ENCODE results near the gene ALPG.
"Not testable (repeated sequence)": the region's sequence is repeated elsewhere in the genome, so short reads cannot be mapped to it uniquely, and the experiment has no call there.

Gene ALPG

DNA sequence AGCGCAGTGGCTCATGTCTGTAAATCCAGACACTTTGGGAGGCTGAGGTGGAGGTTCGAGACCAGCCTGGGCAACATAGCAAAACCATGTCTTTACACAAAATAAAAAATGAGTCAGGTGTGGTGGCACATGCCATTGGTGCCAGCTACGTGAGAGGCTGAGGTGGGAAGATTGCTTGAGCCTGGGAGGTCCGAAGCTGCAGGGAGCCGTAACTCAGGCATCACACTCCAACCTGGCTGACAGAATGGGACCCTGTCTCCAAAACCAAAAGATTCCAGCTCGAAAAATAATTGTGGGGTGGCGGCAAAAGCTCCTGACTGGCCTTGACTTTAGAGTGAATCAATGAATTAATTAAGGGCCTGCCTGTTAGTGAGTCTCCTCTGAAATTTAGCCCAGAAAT is 29.3 kb upstream of the ALPG start:
- no peak for DNase-seq (ENCODE audit: low read depth)

DNA sequence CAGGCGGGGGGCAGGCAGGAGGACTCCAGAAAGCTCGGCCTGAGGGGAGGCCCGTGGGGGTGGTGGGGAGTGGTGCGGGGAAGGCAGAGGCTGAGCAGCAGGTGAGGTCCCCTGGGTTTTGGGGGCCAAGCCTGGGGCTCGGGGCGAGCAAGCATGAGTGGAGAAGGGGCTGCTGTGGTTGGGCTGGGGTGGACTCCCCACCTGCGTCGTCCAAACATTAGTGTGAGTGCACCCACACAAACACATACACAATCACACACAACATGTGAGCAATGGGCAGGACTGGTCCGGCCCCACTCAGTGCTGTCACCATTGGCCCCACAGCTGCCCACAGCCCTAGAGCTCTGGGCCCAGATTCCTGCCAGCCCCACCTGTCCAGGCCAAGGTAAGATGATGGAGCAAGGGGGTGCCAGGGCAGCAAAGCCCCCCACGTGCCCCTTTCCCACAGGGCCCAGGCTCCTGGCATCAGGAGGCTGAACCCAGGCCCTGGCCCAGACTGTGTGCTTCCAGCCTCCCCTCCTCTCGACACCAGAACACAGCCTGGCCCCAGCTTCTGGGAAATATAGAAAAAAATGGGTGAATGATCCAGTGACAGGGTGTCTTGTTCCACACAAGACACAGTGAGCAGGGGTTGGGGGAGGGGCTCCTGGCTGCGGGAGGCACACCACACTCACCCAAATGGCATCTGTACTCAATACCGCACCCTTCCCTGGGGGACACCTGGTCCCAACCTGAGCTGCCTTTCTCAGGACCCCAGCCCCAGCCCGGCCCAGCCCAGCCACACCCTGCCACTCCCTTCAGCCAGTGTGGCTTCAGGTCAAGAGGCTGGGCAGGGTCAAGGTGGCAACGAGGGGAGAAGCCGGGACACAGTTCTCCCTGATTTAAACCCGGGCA is 28.6 kb upstream of the ALPG start:
- DNase-seq (ENCODE audit: low read depth): no peak

DNA sequence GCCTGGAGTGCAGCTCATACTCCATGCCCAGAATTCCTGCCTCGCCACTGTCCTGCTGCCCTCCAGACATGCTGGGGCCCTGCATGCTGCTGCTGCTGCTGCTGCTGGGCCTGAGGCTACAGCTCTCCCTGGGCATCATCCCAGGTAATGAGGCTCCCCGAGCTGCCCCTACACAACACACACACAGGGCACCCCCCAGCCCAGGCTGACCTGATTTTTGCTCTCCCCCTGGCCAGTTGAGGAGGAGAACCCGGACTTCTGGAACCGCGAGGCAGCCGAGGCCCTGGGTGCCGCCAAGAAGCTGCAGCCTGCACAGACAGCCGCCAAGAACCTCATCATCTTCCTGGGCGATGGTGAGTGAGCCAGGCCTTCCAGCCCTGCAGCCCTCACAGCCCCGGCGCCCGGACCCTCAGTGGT is 27.9 kb upstream of the ALPG start, which contains the start of gene ALPP:
Gene ALPP (plus strand): TSS at position 17 of the 417 bp plus-strand sequence. CDS start 52 bp downstream, at position 69.
- DNase-seq (ENCODE audit: low read depth): not testable (repeated sequence)

DNA sequence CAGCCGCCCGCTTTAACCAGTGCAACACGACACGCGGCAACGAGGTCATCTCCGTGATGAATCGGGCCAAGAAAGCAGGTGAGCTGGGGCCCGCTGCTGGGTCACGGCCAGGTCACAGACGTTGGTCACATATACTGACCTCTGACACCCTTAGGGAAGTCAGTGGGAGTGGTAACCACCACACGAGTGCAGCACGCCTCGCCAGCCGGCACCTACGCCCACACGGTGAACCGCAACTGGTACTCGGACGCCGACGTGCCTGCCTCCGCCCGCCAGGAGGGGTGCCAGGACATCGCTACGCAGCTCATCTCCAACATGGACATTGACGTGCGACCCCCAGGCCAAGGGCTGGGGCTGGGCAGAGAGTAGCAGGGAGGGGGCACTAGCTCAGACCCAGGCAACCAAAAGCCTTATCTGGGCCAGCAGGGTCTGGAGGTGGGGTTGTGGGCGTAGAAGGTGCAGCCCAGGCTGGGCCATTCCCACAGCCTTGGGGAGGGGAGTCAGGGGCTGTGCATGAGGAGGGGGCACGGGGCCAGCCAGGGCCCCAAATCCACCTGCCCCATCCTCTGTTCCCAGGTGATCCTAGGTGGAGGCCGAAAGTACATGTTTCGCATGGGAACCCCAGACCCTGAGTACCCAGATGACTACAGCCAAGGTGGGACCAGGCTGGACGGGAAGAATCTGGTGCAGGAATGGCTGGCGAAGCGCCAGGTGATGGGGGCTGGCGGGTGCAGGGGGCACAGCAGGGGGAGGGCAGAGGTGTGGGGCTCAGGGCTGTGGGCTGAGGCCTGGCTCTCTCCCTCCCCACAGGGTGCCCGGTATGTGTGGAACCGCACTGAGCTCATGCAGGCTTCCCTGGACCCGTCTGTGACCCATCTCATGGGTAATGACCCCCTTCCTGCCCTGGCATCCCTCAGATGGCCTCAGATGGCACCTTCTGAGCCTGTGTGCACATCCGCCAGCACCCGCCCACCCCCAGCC is 26.7 kb upstream of the ALPG start:
- not testable (repeated sequence) for DNase-seq (ENCODE audit: low read depth)

DNA sequence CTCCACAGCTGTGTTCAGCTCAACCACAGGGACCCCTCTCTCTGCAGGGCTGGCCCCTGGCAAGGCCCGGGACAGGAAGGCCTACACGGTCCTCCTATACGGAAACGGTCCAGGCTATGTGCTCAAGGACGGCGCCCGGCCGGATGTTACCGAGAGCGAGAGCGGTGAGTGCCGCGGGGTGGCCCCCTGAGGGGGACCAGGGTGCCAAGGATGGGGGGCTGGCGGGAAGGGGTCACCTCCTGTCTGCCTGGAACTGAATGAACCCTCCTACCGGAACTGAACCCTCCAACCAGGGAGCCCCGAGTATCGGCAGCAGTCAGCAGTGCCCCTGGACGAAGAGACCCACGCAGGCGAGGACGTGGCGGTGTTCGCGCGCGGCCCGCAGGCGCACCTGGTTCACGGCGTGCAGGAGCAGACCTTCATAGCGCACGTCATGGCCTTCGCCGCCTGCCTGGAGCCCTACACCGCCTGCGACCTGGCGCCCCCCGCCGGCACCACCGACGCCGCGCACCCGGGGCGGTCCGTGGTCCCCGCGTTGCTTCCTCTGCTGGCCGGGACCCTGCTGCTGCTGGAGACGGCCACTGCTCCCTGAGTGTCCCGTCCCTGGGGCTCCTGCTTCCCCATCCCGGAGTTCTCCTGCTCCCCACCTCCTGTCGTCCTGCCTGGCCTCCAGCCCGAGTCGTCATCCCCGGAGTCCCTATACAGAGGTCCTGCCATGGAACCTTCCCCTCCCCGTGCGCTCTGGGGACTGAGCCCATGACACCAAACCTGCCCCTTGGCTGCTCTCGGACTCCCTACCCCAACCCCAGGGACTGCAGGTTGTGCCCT is 25.2 kb upstream of the ALPG start:
- DNase-seq (ENCODE audit: low read depth): not testable (repeated sequence)

DNA sequence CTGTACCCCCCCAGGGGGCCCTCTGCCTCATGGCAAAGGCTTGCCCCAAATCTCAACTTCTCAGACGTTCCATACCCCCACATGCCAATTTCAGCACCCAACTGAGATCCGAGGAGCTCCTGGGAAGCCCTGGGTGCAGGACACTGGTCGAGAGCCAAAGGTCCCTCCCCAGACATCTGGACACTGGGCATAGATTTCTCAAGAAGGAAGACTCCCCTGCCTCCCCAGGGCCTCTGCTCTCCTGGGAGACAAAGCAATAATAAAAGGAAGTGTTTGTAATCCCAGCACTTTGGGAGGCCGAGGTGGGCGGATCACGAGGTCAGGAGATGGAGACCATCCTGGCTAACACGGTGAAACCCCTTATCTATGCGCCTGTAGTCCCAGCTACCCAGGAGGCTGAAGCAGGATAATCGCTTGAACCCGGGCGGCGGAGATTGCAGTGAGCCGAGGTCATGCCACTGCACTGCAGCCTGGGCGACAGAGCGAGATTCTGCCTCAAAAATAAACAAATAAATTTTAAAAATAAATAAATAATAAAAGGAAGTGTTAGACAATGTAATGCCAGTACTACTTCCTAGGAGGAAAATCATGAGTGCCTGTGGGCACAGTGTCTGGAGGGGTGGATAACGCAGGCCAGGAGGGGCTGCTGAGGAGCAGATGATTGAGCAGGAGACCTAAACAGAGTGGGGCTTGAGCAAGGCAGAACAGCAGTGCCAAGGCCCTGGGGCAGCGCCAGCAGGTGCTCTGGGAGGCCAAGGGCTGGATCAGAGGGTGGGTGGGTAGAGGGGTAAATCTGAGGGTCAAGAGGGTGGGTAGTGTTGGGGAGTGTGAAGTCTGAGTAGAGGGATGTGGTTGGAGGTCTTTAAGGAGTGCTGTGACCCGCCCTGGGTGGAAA is 24.1 kb upstream of the ALPG start:
- DNase-seq (ENCODE audit: low read depth): no peak

DNA sequence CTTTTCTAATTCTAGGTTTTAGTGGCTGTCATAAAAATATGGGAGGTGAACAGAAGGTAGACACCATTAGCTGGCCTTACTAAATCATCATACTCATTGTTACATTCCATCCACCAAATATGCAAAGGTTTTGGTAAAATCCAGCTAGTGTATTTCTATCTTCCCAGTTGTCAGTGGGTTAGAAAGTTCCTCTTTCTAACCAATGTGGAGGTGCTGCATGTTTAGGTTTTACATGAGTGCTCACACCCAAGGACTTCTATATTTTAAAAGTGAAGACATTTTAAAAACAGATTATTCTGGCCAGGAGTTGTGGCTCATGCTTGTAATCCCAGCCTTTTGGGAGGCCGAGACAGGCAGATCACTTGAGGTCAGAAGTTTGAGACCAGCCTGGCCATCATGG is 22.2 kb upstream of the ALPG start:
- no peak for DNase-seq (ENCODE audit: low read depth)

DNA sequence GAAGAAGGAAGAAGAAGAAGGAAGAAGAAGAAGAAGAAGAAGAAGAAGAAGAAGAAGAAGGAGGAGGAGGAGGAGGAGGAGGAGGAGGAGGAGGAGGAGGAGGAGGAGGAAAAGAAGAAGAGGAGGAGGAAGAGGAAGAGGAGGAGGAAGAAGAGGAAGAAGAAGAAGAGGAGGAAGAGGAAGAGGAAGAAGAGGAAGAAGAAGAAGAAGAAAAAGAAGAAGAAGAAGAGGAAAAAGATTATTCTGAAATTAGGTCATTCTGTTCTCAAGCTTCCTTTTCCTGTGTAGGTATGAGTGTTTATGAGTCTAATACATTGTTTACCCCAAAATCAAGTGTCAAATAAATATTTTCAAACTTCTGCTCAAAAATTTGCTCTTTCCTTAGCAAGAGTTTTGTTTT is 21.6 kb upstream of the ALPG start:
- DNase-seq (ENCODE audit: low read depth): not testable (repeated sequence)

DNA sequence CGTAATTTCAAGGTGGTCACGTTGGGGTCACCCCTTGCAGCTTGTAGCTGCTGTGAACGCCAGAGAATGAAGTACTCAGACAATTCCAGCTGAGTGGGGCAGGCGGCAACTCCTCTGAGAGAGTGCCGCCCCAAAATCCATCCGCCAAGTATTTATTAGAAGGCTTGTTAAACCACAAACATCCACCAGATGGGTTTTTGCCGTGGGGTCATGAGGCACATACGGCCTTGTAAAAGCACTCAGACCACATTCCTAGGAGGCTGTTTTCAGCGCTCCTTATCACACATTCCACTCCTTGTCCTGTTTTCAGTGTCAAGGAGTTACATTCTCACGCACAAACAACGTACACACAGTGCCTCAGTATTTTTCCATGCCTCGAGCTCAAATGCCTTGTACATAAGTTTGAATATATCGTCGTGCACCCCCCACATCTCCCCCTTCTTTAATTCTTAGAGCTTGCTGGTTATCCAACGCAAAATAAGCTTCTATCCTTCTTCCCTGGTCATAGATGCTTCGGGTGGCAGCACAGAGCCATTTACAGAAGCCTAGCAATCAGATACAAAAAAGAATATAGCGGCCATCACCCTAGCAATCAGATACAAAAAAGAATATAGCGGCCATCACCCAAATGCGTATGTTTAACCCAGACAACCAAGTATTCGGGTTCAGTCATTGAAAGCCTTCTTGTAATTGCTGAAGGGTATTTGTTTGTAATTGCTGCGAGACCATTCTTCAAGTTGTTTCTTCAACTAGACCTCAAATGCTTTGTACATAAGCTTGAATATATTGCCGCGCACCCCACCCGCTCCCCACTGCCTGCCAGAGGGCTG is 20.8 kb upstream of the ALPG start:
- no peak for DNase-seq (ENCODE audit: low read depth)

DNA sequence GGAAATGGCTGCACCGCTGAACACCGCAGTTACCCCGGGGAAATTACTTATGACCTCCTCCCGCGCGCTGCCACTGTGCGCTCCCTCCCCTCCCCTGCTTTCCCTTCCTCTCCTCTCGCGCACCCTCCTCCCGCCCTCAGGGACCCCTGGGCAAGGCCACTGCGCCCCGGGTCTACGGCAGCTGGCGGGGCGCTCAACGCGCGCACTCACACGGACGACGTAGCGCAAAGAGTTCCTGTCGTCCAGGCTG is 20.2 kb upstream of the ALPG start:
- DNase-seq (ENCODE audit: low read depth): no peak

DNA sequence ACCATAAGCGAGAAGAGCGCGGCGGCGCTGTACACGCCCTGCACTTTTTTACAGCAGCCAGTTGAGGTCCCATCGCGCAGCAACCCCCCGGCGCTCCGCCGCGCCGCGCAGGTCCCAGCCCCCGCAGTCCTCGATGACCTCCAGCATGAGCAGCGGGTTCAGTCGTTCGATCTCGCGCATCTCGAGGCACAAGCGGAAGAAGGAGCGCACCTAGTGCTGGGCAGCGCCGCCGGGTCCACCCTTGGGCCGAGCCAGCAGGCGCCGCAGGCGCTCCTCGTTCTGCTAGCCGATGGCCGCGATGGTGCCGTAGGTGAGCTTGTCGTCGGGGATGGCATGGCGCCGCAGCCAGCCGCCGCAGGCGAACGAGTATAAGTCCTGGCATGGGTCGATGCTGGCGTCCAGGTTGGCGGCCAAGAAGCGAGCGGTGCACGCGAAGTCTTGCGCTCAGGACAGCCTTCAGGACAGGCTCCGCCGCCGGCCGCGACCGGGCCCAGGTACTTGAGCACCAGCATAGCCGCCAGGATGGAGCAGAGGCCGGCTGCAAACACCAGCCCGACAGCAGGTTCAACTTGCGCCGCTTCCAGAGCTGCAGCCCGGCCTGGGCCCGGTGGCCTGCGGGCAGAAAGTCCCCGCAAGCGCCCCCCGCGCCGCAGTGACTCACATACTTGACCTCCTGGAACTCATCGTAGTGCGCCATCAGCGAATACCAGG is 19.7 kb upstream of the ALPG start:
- no peak for DNase-seq (ENCODE audit: low read depth)

DNA sequence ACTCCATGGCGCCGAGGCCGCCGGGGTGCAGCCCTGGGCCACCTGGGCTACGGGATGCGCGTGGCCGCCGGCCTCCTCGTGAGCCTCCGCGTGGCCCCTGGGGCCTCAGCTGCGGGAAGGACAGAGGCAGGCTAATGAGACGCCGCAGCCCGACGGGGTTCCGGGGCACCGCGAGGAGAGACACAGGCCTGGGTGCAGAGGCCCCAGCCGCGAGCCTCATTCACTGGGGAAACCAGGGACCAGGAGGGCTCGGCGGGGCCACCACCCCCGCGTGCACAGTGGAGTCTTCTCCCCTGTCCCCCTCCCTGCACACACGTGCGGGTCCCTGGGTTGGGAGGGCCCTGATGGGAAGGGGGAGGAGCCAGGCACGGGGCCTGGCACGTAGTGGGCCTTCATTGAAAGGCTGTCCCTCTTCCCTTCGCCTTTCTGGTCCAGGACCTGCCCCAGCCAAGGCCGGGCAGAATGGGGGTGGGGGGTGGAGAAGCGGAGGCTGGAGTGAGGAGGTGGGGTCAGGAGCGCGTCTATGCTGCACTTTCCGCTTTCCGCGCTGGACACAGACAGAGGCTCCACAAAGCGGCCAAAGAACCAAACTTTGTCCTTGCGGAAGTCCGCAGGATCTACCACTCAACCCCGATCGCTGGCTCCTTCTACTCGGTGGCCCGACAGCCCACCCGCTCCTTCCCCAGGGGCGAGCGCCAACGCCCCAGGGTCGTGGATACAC is 19.0 kb upstream of the ALPG start:
- DNase-seq (ENCODE audit: low read depth): no peak

DNA sequence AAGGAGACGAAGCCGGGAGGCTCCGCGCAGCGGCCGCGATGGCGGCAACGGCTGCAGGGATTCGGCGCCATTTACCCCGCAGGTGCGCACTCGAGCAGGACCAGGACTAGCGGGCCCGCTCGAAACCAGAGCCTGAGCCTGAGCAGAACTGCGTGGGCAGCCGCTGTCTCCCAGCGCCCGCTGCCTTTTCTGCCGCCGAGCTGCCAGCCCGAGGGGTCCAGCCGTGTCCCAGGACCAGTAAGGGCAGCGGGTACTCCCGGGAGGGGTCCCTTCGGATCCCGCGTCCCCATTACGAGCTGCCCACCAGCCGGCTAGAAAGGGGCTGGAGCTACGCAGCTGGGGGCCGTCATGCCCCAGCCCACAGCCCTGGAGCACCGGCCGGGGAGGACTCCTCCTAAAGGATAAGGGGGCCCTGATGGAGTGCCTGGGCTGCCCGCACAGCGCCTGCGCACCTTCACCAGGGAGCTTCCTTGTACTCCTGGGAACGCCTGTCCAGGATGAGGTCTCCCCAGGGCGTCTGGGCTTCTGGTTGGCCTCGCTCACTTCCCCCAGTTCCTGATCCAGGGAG is 18.2 kb upstream of the ALPG start:
- no peak for DNase-seq (ENCODE audit: low read depth)

DNA sequence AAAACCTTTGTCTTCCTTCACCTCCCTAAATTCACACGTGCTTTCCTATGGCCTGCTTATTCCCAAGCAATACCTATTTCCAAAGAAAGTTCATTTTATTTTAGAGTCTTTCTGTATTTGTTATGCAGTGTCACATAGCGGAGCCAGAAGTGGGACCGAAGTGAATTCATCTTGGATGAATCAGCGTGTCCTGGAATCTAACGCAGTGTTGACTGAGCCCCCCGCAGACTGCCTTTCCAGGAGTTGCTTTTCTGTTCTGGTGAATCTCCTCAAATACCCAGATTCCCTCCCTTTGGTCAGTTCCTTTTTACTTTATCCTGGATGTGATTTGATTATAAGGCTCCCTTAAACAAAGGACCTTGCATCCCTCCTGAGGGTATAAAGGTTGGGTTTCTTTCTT is 17.3 kb upstream of the ALPG start:
- DNase-seq (ENCODE audit: low read depth): no peak

DNA sequence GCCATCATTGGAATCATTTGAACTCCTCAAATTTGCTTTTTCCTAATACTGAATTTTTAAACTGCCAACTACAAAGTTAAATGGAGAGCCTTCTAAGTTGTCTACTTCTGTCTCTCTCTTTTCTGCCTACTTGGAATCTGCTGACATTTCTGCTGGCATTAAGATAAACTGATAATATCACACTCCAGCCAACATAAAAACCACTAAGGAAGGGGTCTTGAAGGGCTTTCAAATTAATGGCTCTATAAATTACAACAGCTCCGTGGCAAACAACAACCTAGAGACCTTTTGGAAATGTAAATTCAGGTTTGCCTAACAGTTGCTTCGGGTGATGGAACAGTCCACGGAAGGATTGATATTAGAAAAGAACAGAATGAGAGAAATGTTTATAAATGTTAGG is 16.0 kb upstream of the ALPG start:
- no peak for DNase-seq (ENCODE audit: low read depth)

DNA sequence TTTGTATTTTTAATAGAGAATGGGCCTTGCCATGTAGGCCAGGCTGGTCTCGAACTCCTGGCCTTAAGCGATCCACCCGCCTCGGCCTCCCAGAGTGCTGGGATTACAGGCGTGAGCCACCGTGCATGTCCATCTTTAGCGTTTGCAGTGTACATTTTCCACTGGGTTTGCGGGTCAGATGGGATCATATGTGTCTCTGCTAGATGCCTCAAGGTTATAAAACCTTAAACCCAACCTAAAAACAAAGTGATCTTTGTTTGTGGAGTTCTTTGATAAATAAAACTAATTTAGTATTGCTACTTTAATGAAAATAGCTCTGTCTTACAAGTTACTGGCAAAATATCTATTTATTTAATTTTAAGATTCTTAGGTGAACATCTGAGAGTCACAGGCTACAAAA is 13.1 kb upstream of the ALPG start:
- no peak for DNase-seq (ENCODE audit: low read depth)

DNA sequence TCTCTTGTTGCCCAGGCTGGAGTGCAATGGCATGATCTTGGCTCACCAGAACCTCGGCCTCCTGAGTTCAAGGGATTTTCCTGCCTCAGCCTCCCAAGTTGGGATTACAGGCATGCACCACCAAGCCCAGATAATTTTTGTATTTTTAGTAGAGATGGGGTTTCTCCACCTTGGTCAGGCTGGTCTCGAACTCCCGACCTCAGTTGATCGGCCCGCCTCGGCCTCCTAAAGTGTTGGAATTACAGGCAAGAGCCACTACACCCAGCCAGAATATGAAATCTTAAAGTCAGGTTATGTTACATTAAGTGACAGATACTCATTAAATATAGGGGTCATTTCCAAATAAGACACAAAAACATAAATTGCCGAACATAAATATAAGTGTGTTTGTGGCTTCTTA is 12.2 kb upstream of the ALPG start:
- DNase-seq (ENCODE audit: low read depth): not testable (repeated sequence)

DNA sequence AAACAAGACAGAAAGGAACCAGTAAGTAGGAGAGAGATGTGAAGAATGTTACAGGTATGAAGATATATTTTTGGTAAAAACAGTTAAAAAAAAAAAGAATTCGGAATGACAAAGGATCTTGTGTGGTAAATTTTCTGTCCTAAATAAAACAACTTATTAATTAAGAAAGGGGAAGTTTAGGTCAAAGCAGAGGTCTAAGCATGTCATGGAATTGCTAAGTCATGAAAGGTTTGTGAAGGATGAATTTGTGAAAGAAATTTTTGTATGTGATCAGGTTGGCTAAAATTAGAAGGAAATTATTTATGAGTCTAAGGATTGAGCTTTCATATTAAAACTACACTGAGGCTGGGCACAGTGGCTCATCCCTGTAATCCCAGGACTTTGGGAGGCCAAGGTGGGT is 11.1 kb upstream of the ALPG start:
- DNase-seq (ENCODE audit: low read depth): no peak

DNA sequence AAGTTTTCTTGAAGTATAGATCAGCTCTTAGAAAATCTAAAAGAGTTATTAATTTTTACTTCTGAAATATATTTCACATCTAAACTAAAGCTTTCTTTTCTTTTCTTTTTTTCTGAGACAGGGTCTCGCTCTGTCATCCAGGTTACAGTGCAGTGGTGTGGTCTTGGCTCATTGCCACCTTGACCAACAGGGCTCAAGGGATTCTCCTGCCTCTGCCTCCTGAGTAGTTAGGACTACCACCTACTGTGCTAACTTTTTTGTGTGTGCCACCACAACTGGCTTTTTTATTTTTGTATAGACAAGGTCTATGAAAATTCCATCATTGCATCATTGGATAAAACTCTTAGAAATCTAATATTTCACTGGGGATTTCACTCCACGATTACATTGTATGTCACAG is 10.0 kb upstream of the ALPG start:
- no peak for DNase-seq (ENCODE audit: low read depth)
